Lower leg skin (tissue), 3 donors: ENCODE results near the gene PDZD11.

ENCODE experiments used
- CTCF ChIP-seq, 3 donors: fragments of 450-650 bp; IDR thresholded peaks; one replicate each; pipeline ENCODE4 v1.5.1; 2016; ENCODE audit warnings: antibody characterized with exemption in 3 of 3, mild to moderate bottlenecking in 3 of 3, moderate library complexity in 2 of 3
- POLR2A ChIP-seq, 2 donors: fragments of 450-650 bp; IDR thresholded peaks; one replicate each; pipeline ENCODE4 v1.6.1; 2016 to 2017; ENCODE audit warnings: antibody characterized with exemption in 2 of 2, mild to moderate bottlenecking in 1 of 2, moderate library complexity in 1 of 2

GRCh38 chrX:70252491-70252890, 37.2 kb downstream of the PDZD11 start:
- TF ChIP-seq CTCF (IDR thresholded peaks at IDR 0.05): no peak
- TF ChIP-seq POLR2A (IDR thresholded peaks at IDR 0.05): no peak
